ENCODE data around the gene RABL6.
"Not testable (repeated sequence)": the region's sequence is repeated elsewhere in the genome, so short reads cannot be mapped to it uniquely, and the experiment has no call there.

The RABL6 gene

GRCh38 chr9:136795000-136795348, 12.8 kb upstream of the RABL6 start:
- DNase-seq (ENCODE audit: low read depth) = no peak

- no peak for DNase-seq (ENCODE audit: low read depth)
These were observed 11.4 kb upstream of the RABL6 start, which contains the start of gene CCDC183 for GRCh38 chr9:136796238-136796774. Gene CCDC183, plus strand, starts transcription at chr9:136796338. Its CDS starts 60 bp downstream, at chr9:136796398.

GRCh38 chr9:136796775-136797347, 10.9 kb upstream of the RABL6 start:
- DNase-seq (ENCODE audit: low read depth) = peak; percentile 99

GRCh38 chr9:136798708-136799078, 9.1 kb upstream of the RABL6 start:
- DNase-seq (ENCODE audit: low read depth) = no peak

- no peak for DNase-seq (ENCODE audit: low read depth)
These were observed 8.5 kb upstream of the RABL6 start for GRCh38 chr9:136799079-136799853.

- peak; percentile 87 for DNase-seq (ENCODE audit: low read depth)
These were observed 7.7 kb upstream of the RABL6 start for GRCh38 chr9:136799854-136800657.

- DNase-seq (ENCODE audit: low read depth) = no peak
These were observed 5.4 kb upstream of the RABL6 start for GRCh38 chr9:136802321-136802720.

GRCh38 chr9:136803009-136803550, 4.7 kb upstream of the RABL6 start:
- not testable (repeated sequence) for DNase-seq (ENCODE audit: low read depth)

- no peak for DNase-seq (ENCODE audit: low read depth)
These were observed 3.9 kb upstream of the RABL6 start for GRCh38 chr9:136803551-136804508.

GRCh38 chr9:136804509-136805206, 3.1 kb upstream of the RABL6 start:
- no peak for DNase-seq (ENCODE audit: low read depth)

GRCh38 chr9:136805207-136805740, 2.5 kb upstream of the RABL6 start:
- DNase-seq (ENCODE audit: low read depth) = no peak

- DNase-seq (ENCODE audit: low read depth) = no peak
These were observed 1.7 kb upstream of the RABL6 start for GRCh38 chr9:136806067-136806466.

- no peak for DNase-seq (ENCODE audit: low read depth)
These were observed 1.0 kb upstream of the RABL6 start for GRCh38 chr9:136806631-136807201.

GRCh38 chr9:136808075-136808805, 492 bp downstream of the RABL6 start:
- no peak for DNase-seq (ENCODE audit: low read depth)

- no peak for DNase-seq (ENCODE audit: low read depth)
These were observed 1.0 kb downstream of the RABL6 start for GRCh38 chr9:136808806-136809158.

- DNase-seq (ENCODE audit: low read depth) = no peak
These were observed 7.1 kb downstream of the RABL6 start for GRCh38 chr9:136814725-136815421.

GRCh38 chr9:136815422-136815782, 7.7 kb downstream of the RABL6 start:
- no peak for DNase-seq (ENCODE audit: low read depth)

GRCh38 chr9:136820971-136821825, 13.4 kb downstream of the RABL6 start:
- peak; percentile 56 for DNase-seq (ENCODE audit: low read depth)
